ENCODE results near the gene CHIT1.
"Not testable (repeated sequence)": the region's sequence is repeated elsewhere in the genome, so short reads cannot be mapped to it uniquely, and the experiment has no call there.

Gene CHIT1

GRCh38 chr1:203265541-203265940 lies 36.1 kb upstream of the CHIT1 start:
- no peak for DNase-seq (ENCODE audit: low read depth)

GRCh38 chr1:203264052-203264501 lies 34.6 kb upstream of the CHIT1 start:
- no peak for DNase-seq (ENCODE audit: low read depth)

- DNase-seq (ENCODE audit: low read depth), result no peak
Observed at GRCh38 chr1:203263496-203263895, 34.0 kb upstream of the CHIT1 start.

- DNase-seq (ENCODE audit: low read depth), result not testable (repeated sequence)
Observed at GRCh38 chr1:203256636-203257035, 27.2 kb upstream of the CHIT1 start.

GRCh38 chr1:203254782-203255181 lies 25.3 kb upstream of the CHIT1 start:
- DNase-seq (ENCODE audit: low read depth), result not testable (repeated sequence)

GRCh38 chr1:203252678-203253077 lies 23.2 kb upstream of the CHIT1 start:
- no peak for DNase-seq (ENCODE audit: low read depth)

GRCh38 chr1:203251466-203251865 lies 22.0 kb upstream of the CHIT1 start:
- no peak for DNase-seq (ENCODE audit: low read depth)

GRCh38 chr1:203250911-203251310 lies 21.4 kb upstream of the CHIT1 start:
- no peak for DNase-seq (ENCODE audit: low read depth)

- DNase-seq (ENCODE audit: low read depth), result no peak
Observed at GRCh38 chr1:203244776-203245175, 15.3 kb upstream of the CHIT1 start.

- not testable (repeated sequence) for DNase-seq (ENCODE audit: low read depth)
Observed at GRCh38 chr1:203241708-203242107, 12.2 kb upstream of the CHIT1 start.

GRCh38 chr1:203239526-203240305 lies 10.2 kb upstream of the CHIT1 start:
- no peak for DNase-seq (ENCODE audit: low read depth)

GRCh38 chr1:203239081-203239480 lies 9.6 kb upstream of the CHIT1 start:
- DNase-seq (ENCODE audit: low read depth), result no peak

- DNase-seq (ENCODE audit: low read depth), result no peak
Observed at GRCh38 chr1:203238535-203238934, 9.1 kb upstream of the CHIT1 start.

GRCh38 chr1:203234901-203235300 lies 5.4 kb upstream of the CHIT1 start:
- not testable (repeated sequence) for DNase-seq (ENCODE audit: low read depth)

- no peak for DNase-seq (ENCODE audit: low read depth)
Observed at GRCh38 chr1:203228670-203229069, 803 bp downstream of the CHIT1 start.

- DNase-seq (ENCODE audit: low read depth), result no peak
Observed at GRCh38 chr1:203227371-203228083, 1.9 kb downstream of the CHIT1 start.

- no peak for DNase-seq (ENCODE audit: low read depth)
Observed at GRCh38 chr1:203225071-203225470, 4.4 kb downstream of the CHIT1 start.

GRCh38 chr1:203223012-203223775 lies 6.3 kb downstream of the CHIT1 start:
- DNase-seq (ENCODE audit: low read depth), result no peak

GRCh38 chr1:203219934-203220333 lies 9.5 kb downstream of the CHIT1 start:
- DNase-seq (ENCODE audit: low read depth), result no peak

GRCh38 chr1:203219171-203219570 lies 10.3 kb downstream of the CHIT1 start:
- no peak for DNase-seq (ENCODE audit: low read depth)

- DNase-seq (ENCODE audit: low read depth), result no peak
Observed at GRCh38 chr1:203217668-203218067, 11.8 kb downstream of the CHIT1 start.

GRCh38 chr1:203217139-203217655 lies 12.3 kb downstream of the CHIT1 start:
- DNase-seq (ENCODE audit: low read depth), result no peak

Data from stimulated activated CD8-positive, alpha-beta memory T cell treated with anti-CD3 and anti-CD28 coated beads, Interleukin-12 subunit alpha, Interleukin-12 subunit beta, amount 100 ng/mL, for 4 hours (primary cell).